Stomach (tissue), 9 donors: ENCODE results near the gene RAB1B. TPM values are rescaled to one million over a fixed set of nuclear protein-coding genes. Genes with fewer than 3 reads are reported as not detected.

ENCODE experiments used
- DNase-seq, 2 donors: peaks; one replicate each; pipeline versions ENCODE4 v3.0.0 to v3.0.0-alpha.2; 2013 to 2019
- H3K27ac ChIP-seq, 5 donors: fragments of 200-600 bp in 4 of 5; sonication (generic) in 4 of 5; one replicate each; pipeline ENCODE4 v1.5.1; 2013 to 2019; ENCODE audit warnings: mild to moderate bottlenecking in 1 of 5, moderate library complexity in 1 of 5
- H3K27me3 ChIP-seq, 3 donors: fragments of 200-600 bp; sonication (generic); one replicate each; pipeline ENCODE4 v1.5.1; 2017 to 2019; ENCODE audit warnings: mixed run types in 1 of 3
- H3K36me3 ChIP-seq, 4 donors: fragments of 200-600 bp; sonication (generic); 1 replicate in 3 of 4; 2 replicates in 1 of 4; pipeline ENCODE4 v1.5.1; 2016 to 2019
- H3K4me1 ChIP-seq, 4 donors: fragments of 200-600 bp; sonication (generic); one replicate each; pipeline ENCODE4 v1.5.1; 2016 to 2019
- H3K4me3 ChIP-seq, 4 donors: fragments of 200-600 bp; sonication (generic) in 3 of 4; one replicate each; pipeline ENCODE4 v1.5.1; 2016 to 2019; ENCODE audit warnings: mild to moderate bottlenecking in 1 of 4
- H3K9me3 ChIP-seq, 4 donors: fragments of 200-600 bp; sonication (generic); one replicate each; pipeline ENCODE4 v1.5.1; 2016 to 2019
- CTCF ChIP-seq, 7 experiments: fragments of 450-650 bp in 4 of 7; fragments of 200-600 bp in 3 of 7; sonication (generic) in 3 of 7; IDR thresholded peaks; one replicate each; pipeline ENCODE4 v1.5.1; 2016 to 2019; ENCODE audit warnings: antibody characterized with exemption in 7 of 7, control low read depth in 2 of 7, mild to moderate bottlenecking in 1 of 7
- EP300 ChIP-seq: sonication (generic); formaldehyde crosslinking; IDR thresholded peaks from one replicate; pipeline ENCODE4 v1.6.1; 2017; ENCODE audit warnings: antibody characterized with exemption
- POLR2A ChIP-seq, 4 donors: fragments of 450-650 bp; IDR thresholded peaks; one replicate each; pipeline ENCODE4 v1.6.1; 2016; ENCODE audit warnings: antibody characterized with exemption in 4 of 4, control low read depth in 2 of 4, mild to moderate bottlenecking in 1 of 4, moderate library complexity in 1 of 4
- POLR2AphosphoS5 ChIP-seq, 3 donors: sonication (generic); formaldehyde crosslinking; IDR thresholded peaks; one replicate each; pipeline ENCODE4 v1.6.1; 2016; ENCODE audit warnings: antibody characterized with exemption in 3 of 3
- WGBS, 5 donors: extraction: QIAGEN DNeasy Blood & Tissue Kit in 3 of 5; methylation state at CpG; one replicate each; pipeline versions ENCODE4 v1.1.5 to v1.1.7; 2013 to 2018; 5-methylcytosine and 5-hydroxymethylcytosine counted together
- intact Hi-C: fragments of 100-400 bp; cut with DNase I; formaldehyde crosslinking; loops from one replicate; pipeline ENCODE4 v1.15.1; 2023; ENCODE audit warnings: low total_unique reads
- polyA plus RNA-seq, 3 donors: library from polyadenylated mRNA; stranded (reverse); fragments of 200-250 nt; gene quantifications; one replicate each; pipeline ENCODE4 v1.2.3, GENCODE V29; 2013
- total RNA-seq, 5 donors: library from RNA; depleted of rRNA; stranded (reverse); fragments of >200 nt; gene quantifications; one replicate each; pipeline versions ENCODE4 v1.1.0 to v1.2.3, GENCODE V29; 2014 to 2016
- donor health status: healthy with polysubstance abuse.
- donor health status: Bipolar disorder and iron deficiency.
- donor health status: healthy.

The RAB1B gene
- total and polyA plus RNA-seq, 8 donors: 19.3 to 170 (median 82.3) TPM

GRCh38 chr11:66224226-66224855 is 44.1 kb upstream of the RAB1B start:
- no peak for TF ChIP-seq POLR2AphosphoS5 (IDR thresholded peaks at IDR 0.05)
- TF ChIP-seq EP300: no peak
- no peak for TF ChIP-seq POLR2A (IDR thresholded peaks at IDR 0.05)
- no peak for TF ChIP-seq CTCF (IDR thresholded peaks at IDR 0.05)
- WGBS, 5 donors: 90 to 94% (median 91%) methylated on average over 10 of the region's 10 CpGs
- intact Hi-C loops: loop anchor here (5.0 kb wide), 1 partner anchor 38 kb away; no protein-coding TSS in a partner anchor

GRCh38 chr11:66225066-66225465 is 43.4 kb upstream of the RAB1B start:
- H3K9me3 ChIP-seq: no peaks in the 10 kb centered on the region
- H3K27ac ChIP-seq: no peak overlapping the region
- DNase-seq: no peak
- no peak overlapping the region for H3K4me3 ChIP-seq
- WGBS, 5 donors: 68 to 74% (median 73%) methylated on average over 2 of the region's 2 CpGs
- peaks cover 24 to 63% (median 54%) of the 10 kb centered on the region in 4 donors for H3K36me3 ChIP-seq
- intact Hi-C loops: no loop called here
- H3K4me1 ChIP-seq: peaks cover 0 to 11% (median 9%) of the 10 kb centered on the region in 4 donors
- TF ChIP-seq CTCF (IDR thresholded peaks at IDR 0.05): no peak
- TF ChIP-seq POLR2A (IDR thresholded peaks at IDR 0.05): no peak
- no peak for TF ChIP-seq POLR2AphosphoS5 (IDR thresholded peaks at IDR 0.05)
- H3K27me3 ChIP-seq: no peaks in the 10 kb centered on the region

More at GRCh38 chr11:66224226-66224855, 44.1 kb upstream of the RAB1B start:
- Histone ChIP-seq H3K9me3 (no peaks in the 10 kb centered on the region), H3K27ac (no peak overlapping the region), H3K36me3 (peaks cover 26 to 64% (median 60%) of the 10 kb centered on the region in 4 donors), H3K27me3 (no peaks in the 10 kb centered on the region), H3K4me3 (no peak overlapping the region), H3K4me1 (peaks cover 0 to 11% (median 9%) of the 10 kb centered on the region in 4 donors)
- DNase-seq: no peak

DNA sequence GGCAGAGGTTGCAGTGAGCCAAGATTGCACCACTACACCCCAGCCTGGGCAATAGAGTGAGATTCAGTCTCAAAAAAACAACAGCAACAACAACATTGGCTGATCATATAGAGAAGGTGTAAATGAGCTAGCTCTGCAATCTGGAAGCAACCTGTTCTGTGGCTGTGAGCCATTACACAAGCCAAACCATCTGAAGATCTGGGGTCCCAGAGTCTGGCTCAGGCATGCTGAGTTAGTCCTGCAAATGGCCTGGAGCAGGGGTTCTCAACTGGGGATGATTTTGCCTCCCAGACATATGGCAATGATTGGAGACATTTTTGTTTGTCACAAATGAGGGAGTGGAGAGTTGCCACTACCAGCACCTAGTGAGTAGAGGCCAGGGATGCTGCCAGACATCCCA is 42.3 kb upstream of the RAB1B start:
- no peak for DNase-seq
- no peak for TF ChIP-seq POLR2A (IDR thresholded peaks at IDR 0.05)
- TF ChIP-seq POLR2AphosphoS5 (IDR thresholded peaks at IDR 0.05): no peak
- TF ChIP-seq EP300: no peak
- no peak for TF ChIP-seq CTCF (IDR thresholded peaks at IDR 0.05)
- H3K4me1 ChIP-seq: peaks cover 0 to 11% (median 9%) of the 10 kb centered on the region in 4 donors
- peaks cover 25 to 63% (median 54%) of the 10 kb centered on the region in 4 donors for H3K36me3 ChIP-seq
- H3K27me3 ChIP-seq: no peaks in the 10 kb centered on the region
- H3K4me3 ChIP-seq: no peak overlapping the region
- intact Hi-C loops: no loop called here
- H3K27ac ChIP-seq: no peak overlapping the region
- H3K9me3 ChIP-seq: no peaks in the 10 kb centered on the region

DNA sequence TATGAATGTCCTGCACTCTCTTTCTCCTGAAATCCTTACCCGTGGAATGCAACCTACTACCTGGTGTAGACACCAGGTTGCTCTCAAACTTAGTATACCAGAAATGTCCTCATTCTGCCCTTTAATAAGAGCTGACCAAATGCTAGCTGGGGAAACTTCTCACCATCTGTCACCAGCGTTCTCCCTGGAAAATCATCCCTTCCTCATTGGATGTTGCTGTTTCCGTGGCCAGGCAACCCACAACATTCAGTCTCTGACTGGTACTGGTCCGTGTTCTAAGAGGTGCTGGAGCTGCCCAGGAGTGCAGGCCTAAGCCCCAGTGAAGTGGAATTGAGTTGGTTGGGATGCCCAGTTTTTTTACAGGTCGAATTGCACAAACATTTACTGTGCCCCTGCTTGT is 40.7 kb upstream of the RAB1B start:
- no peak for DNase-seq
- Histone ChIP-seq H3K27me3 (no peaks in the 10 kb centered on the region), H3K4me1 (peaks cover 0 to 6% (median 4%) of the 10 kb centered on the region in 4 donors), H3K27ac (no peak overlapping the region), H3K4me3 (no peak overlapping the region), H3K9me3 (no peaks in the 10 kb centered on the region), H3K36me3 (peaks cover 37 to 72% (median 62%) of the 10 kb centered on the region in 4 donors)
- WGBS, 5 donors: 77 to 93% (median 88%) methylated on average over 2 to 5 of the region's 5 CpGs
- intact Hi-C loops: no loop called here
- TF ChIP-seq CTCF (IDR thresholded peaks at IDR 0.05): no peak
- no peak for TF ChIP-seq EP300
